Measurements from ENCODE around the gene DDTL. TPM values are rescaled to one million over a fixed set of nuclear protein-coding genes. Genes with fewer than 3 reads are reported as not detected.

Gene DDTL
- total RNA-seq, 8 experiments from 2014 or later = 1.7 to 10.5 (median 2.7) TPM

DNA sequence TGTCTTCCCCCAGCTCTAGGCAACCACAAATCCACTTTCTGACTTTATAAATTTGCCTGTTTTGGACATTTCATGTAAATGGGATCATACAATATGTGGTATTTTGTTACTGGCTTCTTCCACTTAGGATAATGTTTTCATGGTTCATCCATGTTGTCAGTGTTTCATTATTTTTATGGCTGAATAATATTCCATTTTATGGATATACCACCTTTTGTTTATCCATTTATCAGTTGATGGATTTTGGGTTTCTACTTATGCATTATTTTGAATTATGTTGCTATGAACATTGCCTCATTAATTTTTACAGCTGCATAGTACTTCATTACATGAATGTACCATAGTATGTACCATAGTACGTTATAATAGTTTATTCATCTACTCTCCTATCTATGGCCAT lies 49.5 kb downstream of the DDTL start:
- in situ Hi-C loops (cut with MboI; ENCODE audit: low pct_unique_long_range_greater_than_20kb in 2 of 9, low sequenced_read_pairs in 9 of 9, unreplicated experiment in 9 of 9) = no loop called here

GRCh38 chr22:24021304-24021703 lies 54.6 kb downstream of the DDTL start:
- Histone ChIP-seq H3K4me1 (replicated peaks in 1 of 2) (no peaks in the 10 kb centered on the region), H3K27ac (no peak overlapping the region), H3K4me3 (no peak overlapping the region)
- no peak for ATAC-seq (replicated peaks in 6 of 8)
- in situ Hi-C loops (cut with MboI; ENCODE audit: low pct_unique_long_range_greater_than_20kb in 2 of 9, low sequenced_read_pairs in 9 of 9, unreplicated experiment in 9 of 9) = no loop called here
- WGBS, 10 experiments = 86 to 100% (median 100%) methylated on average over 1 to 3 of the region's 3 CpGs; no CpG with 5 or more reads in 2 of the 10 experiments

More for the DNA sequence above, 49.5 kb downstream of the DDTL start:
- 71 to 100% (median 100%) methylated on average over 1 of the region's 1 CpG; no CpG with 5 or more reads in 2 of the 10 experiments for WGBS, 10 experiments
- H3K4me1 ChIP-seq (replicated peaks in 1 of 2) = peaks cover 7% of the 10 kb centered on the region in 2 donors
- H3K4me3 ChIP-seq = no peak overlapping the region
- no peak overlapping the region for H3K27ac ChIP-seq
- no peak for ATAC-seq (replicated peaks in 6 of 8)

Other genes starting within 250 kb of the DDTL start
- gene ZNF70, start 215.8 kb upstream of the DDTL start, total RNA-seq = 10 to 100 TPM in 2 of 8 experiments, 1 to 10 TPM in 6; 5.7 to 11.1 (median 7.8) TPM
- gene VPREB3, start 212.5 kb upstream of the DDTL start, total RNA-seq = 1 to 10 TPM in 3 of 8 experiments, under 1 TPM in 3, not detected in 2; 0.71 to 1.7 (median 1.1) TPM
- 1 to 10 TPM in 6 of 8 experiments, under 1 TPM in 2; 0.15 to 5.1 (median 1.6) TPM for gene C22orf15, start 203.9 kb upstream of the DDTL start, total RNA-seq
- gene CHCHD10, start 198.9 kb upstream of the DDTL start, total RNA-seq = 100 to 1,000 TPM in 2 of 8 experiments, 10 to 100 TPM in 6; 35.7 to 201 (median 54.1) TPM
- 10 to 100 TPM in 3 of 8 experiments, 1 to 10 TPM in 5; 1.4 to 35.0 (median 8.2) TPM for gene MMP11, start 194.0 kb upstream of the DDTL start, total RNA-seq
- 100 to 1,000 TPM in 4 of 8 experiments, 10 to 100 TPM in 4; 58.9 to 177 (median 101) TPM for gene SMARCB1, start 179.9 kb upstream of the DDTL start, total RNA-seq
- 1 to 10 TPM in 5 of 8 experiments, under 1 TPM in 3; 0.54 to 9.5 (median 1.9) TPM for gene DERL3, start 127.9 kb upstream of the DDTL start, total RNA-seq
- gene SLC2A11, start 109.0 kb upstream of the DDTL start, total RNA-seq = 10 to 100 TPM; 17.7 to 25.6 (median 22.3) TPM
- gene MIF, start 72.5 kb upstream of the DDTL start, total RNA-seq = 100 to 1,000 TPM; 658 to 944 (median 839) TPM
- 10 to 100 TPM in 1 of 8 experiments, 1 to 10 TPM in 3, under 1 TPM in 1, not detected in 3; 0.36 to 19.5 (median 3.3) TPM for gene GSTT2B, start 5.7 kb upstream of the DDTL start, total RNA-seq
- 100 to 1,000 TPM in 7 of 8 experiments, 10 to 100 TPM in 1; 86.6 to 218 (median 126) TPM for gene DDT, start 7.6 kb downstream of the DDTL start, total RNA-seq
- 1 to 10 TPM in 1 of 8 experiments, not detected in 7; 4.3 TPM for gene GSTT2, start 13.2 kb downstream of the DDTL start, total RNA-seq
- gene GSTT4, start 38.6 kb downstream of the DDTL start, total RNA-seq = under 1 TPM in 2 of 8 experiments, not detected in 6; 0.05 to 0.62 TPM
- gene CABIN1, start 44.4 kb downstream of the DDTL start, total RNA-seq = 10 to 100 TPM; 23.0 to 64.0 (median 43.3) TPM
- gene SUSD2, start 214.6 kb downstream of the DDTL start, total RNA-seq = 1 to 10 TPM in 5 of 8 experiments, under 1 TPM in 3; 0.22 to 7.6 (median 1.3) TPM